Neural cell (in vitro differentiated cells): ENCODE measurements around the gene KRTAP9-2. TPM values are rescaled to one million over a fixed set of nuclear protein-coding genes. Genes with fewer than 3 reads are reported as not detected.

Experiments used
- H2AFZ ChIP-seq: fragments of 200-600, 300-800 bp; sonication (generic), shearing (Covaris generic); 2 replicates; pipeline ENCODE4 v1.6.0; 2014; ENCODE audit warnings: low read depth, mild to moderate bottlenecking, antibody characterized with exemption, low read length, moderate library complexity
- H3F3A ChIP-seq: fragments of 200-600 bp; shearing (Covaris generic); 2 replicates; pipeline ENCODE4 v1.6.1; 2016; ENCODE audit warnings: mild to moderate bottlenecking, moderate library complexity, mixed read lengths, antibody characterized with exemption, low read length; ENCODE audit not compliant: insufficient read depth, poor library complexity, severe bottlenecking
- H3K27ac ChIP-seq: fragments of 200-600, 300-800 bp; sonication (generic), shearing (Covaris generic); 2 replicates; pipeline ENCODE4 v1.5.1; 2014; ENCODE audit warnings: mild to moderate bottlenecking, low read length, moderate library complexity
- H3K27me3 ChIP-seq: fragments of 300-800, 200-600 bp; sonication (generic), shearing (Covaris generic); 2 replicates; pipeline ENCODE4 v1.6.0; 2014; ENCODE audit warnings: mild to moderate bottlenecking, low read depth, low read length, moderate library complexity; ENCODE audit not compliant: insufficient read depth
- H3K36me3 ChIP-seq: fragments of 300-800, 200-600 bp; sonication (generic), shearing (Covaris generic); 2 replicates; pipeline ENCODE4 v1.5.1; 2014; ENCODE audit warnings: mild to moderate bottlenecking, antibody characterized with exemption, low read length, moderate library complexity; ENCODE audit not compliant: insufficient read depth
- H3K4me2 ChIP-seq: fragments of 300-800, 200-600 bp; sonication (generic), shearing (Covaris generic); 2 replicates; pipeline ENCODE4 v1.6.0; 2014; ENCODE audit warnings: mild to moderate bottlenecking, low read length
- H3K4me3 ChIP-seq: fragments of 300-800, 200-600 bp; sonication (generic), shearing (Covaris generic); 2 replicates; pipeline ENCODE4 v1.5.1; 2014; ENCODE audit warnings: mild to moderate bottlenecking, low read length, moderate library complexity
- H3K79me2 ChIP-seq: fragments of 200-600 bp; shearing (Covaris generic); replicated peaks from 2 replicates; pipeline ENCODE4 v1.6.0; 2014; ENCODE audit warnings: mild to moderate bottlenecking, low read length, moderate library complexity; ENCODE audit not compliant: insufficient read depth
- H3K9ac ChIP-seq: fragments of 300-800, 200-600 bp; sonication (generic), shearing (Covaris generic); 2 replicates; pipeline ENCODE4 v1.6.1; 2016; ENCODE audit warnings: mild to moderate bottlenecking, low read length, mixed read lengths
- H3K9me2 ChIP-seq: fragments of 200-600 bp; shearing (Covaris generic); 2 replicates; pipeline ENCODE4 v1.6.1; 2016; ENCODE audit warnings: mild to moderate bottlenecking, low read length, mixed read lengths; ENCODE audit not compliant: insufficient read depth
- H3K9me3 ChIP-seq: fragments of 200-600, 300-800 bp; sonication (generic), shearing (Covaris generic); 2 replicates; pipeline ENCODE4 v1.6.1; 2016; ENCODE audit warnings: mild to moderate bottlenecking, mixed run types, low read length, moderate library complexity, mixed read lengths
- H4K20me1 ChIP-seq: fragments of 200-600 bp; shearing (Covaris generic); 2 replicates; pipeline ENCODE4 v1.6.1; 2016; ENCODE audit warnings: mild to moderate bottlenecking, mixed run types; ENCODE audit not compliant: insufficient read depth
- CTCF ChIP-seq: fragments of 450-650 bp; IDR thresholded peaks from 2 replicates; pipeline ENCODE4 v1.5.1; 2014; ENCODE audit warnings: antibody characterized with exemption, mild to moderate bottlenecking, moderate library complexity; ENCODE audit not compliant: poor library complexity, severe bottlenecking
- EP300 ChIP-seq: fragments of 450-650 bp; conservative IDR thresholded peaks from 2 replicates; pipeline ENCODE4 v1.6.1; 2014; ENCODE audit warnings: antibody characterized with exemption, mild to moderate bottlenecking, moderate library complexity; ENCODE audit not compliant: poor library complexity, severe bottlenecking
- EZH2 ChIP-seq: fragments of 200-600, 300-800 bp; shearing (Covaris generic), sonication (generic); IDR thresholded peaks from 2 replicates; pipeline ENCODE4 v1.6.1; 2014; ENCODE audit warnings: antibody characterized with exemption, low read length, borderline replicate concordance, mild to moderate bottlenecking; ENCODE audit not compliant: insufficient read depth, poor library complexity, severe bottlenecking
- MXI1 ChIP-seq: fragments of 450-650 bp; conservative IDR thresholded peaks from 2 replicates; pipeline ENCODE4 v1.6.1; 2014; ENCODE audit warnings: antibody characterized with exemption, mild to moderate bottlenecking; ENCODE audit not compliant: poor library complexity, severe bottlenecking
- POLR2AphosphoS5 ChIP-seq: IDR thresholded peaks from 2 replicates; pipeline ENCODE4 v1.6.1; 2012
- RAD21 ChIP-seq: fragments of 450-650 bp; conservative IDR thresholded peaks from 2 replicates; pipeline ENCODE4 v1.6.1; 2014; ENCODE audit warnings: antibody characterized with exemption, mild to moderate bottlenecking, moderate library complexity
- REST ChIP-seq: IDR thresholded peaks from 2 replicates; pipeline ENCODE4 v1.6.1; 2012; ENCODE audit warnings: borderline replicate concordance
- SMC3 ChIP-seq: fragments of 450-650 bp; conservative IDR thresholded peaks from 2 replicates; pipeline ENCODE4 v1.6.1; 2014; ENCODE audit warnings: antibody characterized with exemption, mild to moderate bottlenecking, moderate library complexity; ENCODE audit not compliant: poor library complexity
- TAF1 ChIP-seq: IDR thresholded peaks from 2 replicates; pipeline ENCODE4 v1.6.1; 2012; ENCODE audit warnings: low read depth
- polyA plus RNA-seq: library from polyadenylated mRNA; depleted of rRNA; stranded (reverse); fragments of >200 nt; gene quantifications from 2 replicates; pipeline ENCODE4 v1.2.3, GENCODE V29; 2014

Gene KRTAP9-2
- polyA plus RNA-seq, 1 donor from 2014 or later, result not detected

- no peak overlapping the region for H3K4me2 ChIP-seq
- H2AFZ ChIP-seq, result no peak overlapping the region
- no peak overlapping the region for H3K4me3 ChIP-seq
- H3K27ac ChIP-seq, result no peak overlapping the region
- H3K27me3 ChIP-seq, result no peaks in the 10 kb centered on the region
- no peaks in the 10 kb centered on the region for H4K20me1 ChIP-seq
- H3F3A ChIP-seq, result no peaks in the 10 kb centered on the region
- H3K9me2 ChIP-seq, result no peaks in the 10 kb centered on the region
- H3K36me3 ChIP-seq, result no peaks in the 10 kb centered on the region
- H3K79me2 ChIP-seq, result no peaks in the 10 kb centered on the region
- no peak for TF ChIP-seq CTCF
- no peak for TF ChIP-seq RAD21
- no peak for TF ChIP-seq POLR2AphosphoS5
- TF ChIP-seq EP300, result no peak
- no peak for TF ChIP-seq MXI1
- no peak for TF ChIP-seq EZH2
- no peak for TF ChIP-seq SMC3
- TF ChIP-seq REST, result no peak
- TF ChIP-seq TAF1, result no peak
- H3K9ac ChIP-seq, result no peak overlapping the region
- no peaks in the 10 kb centered on the region for H3K9me3 ChIP-seq
Observed at GRCh38 chr17:41256291-41256685, 29.8 kb downstream of the KRTAP9-2 start.

GRCh38 chr17:41258406-41258805 is 32.0 kb downstream of the KRTAP9-2 start:
- Histone ChIP-seq H2AFZ (no peak overlapping the region), H3F3A (no peaks in the 10 kb centered on the region), H3K4me3 (no peak overlapping the region), H3K4me2 (no peak overlapping the region), H3K9ac (no peak overlapping the region), H3K27me3 (no peaks in the 10 kb centered on the region), H3K9me2 (no peaks in the 10 kb centered on the region), H3K9me3 (no peaks in the 10 kb centered on the region), H4K20me1 (no peaks in the 10 kb centered on the region), H3K27ac (no peak overlapping the region), H3K36me3 (no peaks in the 10 kb centered on the region), H3K79me2 (no peaks in the 10 kb centered on the region)
- no peak for TF ChIP-seq POLR2AphosphoS5
- no peak for TF ChIP-seq RAD21
- no peak for TF ChIP-seq TAF1
- no peak for TF ChIP-seq SMC3

- Histone ChIP-seq H3K27me3 (no peaks in the 10 kb centered on the region), H4K20me1 (no peaks in the 10 kb centered on the region)
- no peak for TF ChIP-seq EP300
- no peak for TF ChIP-seq MXI1
- no peak for TF ChIP-seq REST
- no peak for TF ChIP-seq RAD21
- TF ChIP-seq POLR2AphosphoS5, result no peak
- TF ChIP-seq TAF1, result no peak
- no peak for TF ChIP-seq SMC3
- TF ChIP-seq CTCF, result no peak
- TF ChIP-seq EZH2, result no peak
Observed at GRCh38 chr17:41263212-41263611, 36.8 kb downstream of the KRTAP9-2 start.

More at GRCh38 chr17:41263212-41263611, 36.8 kb downstream of the KRTAP9-2 start:
- H3K9me3 ChIP-seq, result no peaks in the 10 kb centered on the region
- no peaks in the 10 kb centered on the region for H3K9me2 ChIP-seq
- H3K9ac ChIP-seq, result no peak overlapping the region
- H3K4me3 ChIP-seq, result no peak overlapping the region
- H3K79me2 ChIP-seq, result no peaks in the 10 kb centered on the region
- no peaks in the 10 kb centered on the region for H3K36me3 ChIP-seq
- H3K4me2 ChIP-seq, result no peak overlapping the region
- H3K27ac ChIP-seq, result no peak overlapping the region
- no peaks in the 10 kb centered on the region for H3F3A ChIP-seq
- H2AFZ ChIP-seq, result no peak overlapping the region
